Pericardium fibroblast (primary cell): ENCODE results near the gene FCHSD2. TPM values are rescaled to one million over a fixed set of nuclear protein-coding genes. Genes with fewer than 3 reads are reported as not detected.

ENCODE experiments used
- total RNA-seq: library from RNA; depleted of rRNA; stranded (reverse); fragments of >200 nt; gene quantifications from 2 replicates; pipeline ENCODE4 v1.2.3, GENCODE V29; 2015

FCHSD2 gene
- 7.1 and 7.7 TPM in 2 replicates for total RNA-seq

GRCh38 chr11:73142128-73142377 lies at the start of gene FCHSD2:
Gene FCHSD2, minus strand, starts transcription at chr11:73142318. Its CDS starts 441 bp downstream, at chr11:73141877.

GRCh38 chr11:72814286-72815109 lies 327.6 kb downstream of the FCHSD2 start, which contains the start of gene ATG16L2:
Gene ATG16L2, plus strand, starts transcription at chr11:72814411. Its CDS starts 35 bp downstream, at chr11:72814446.

GRCh38 chr11:72793425-72794367 lies 348.4 kb downstream of the FCHSD2 start, which contains the start of gene STARD10:
Gene STARD10, minus strand, starts transcription at chr11:72794047. Its CDS starts 12,866 bp downstream, at chr11:72781181.

Other genes with a start within 250 kb of the FCHSD2 start
- gene P2RY2, start 76.0 kb upstream of the FCHSD2 start, total RNA-seq = not detected in 2 replicates
- not detected in 2 replicates for gene P2RY6, start 130.0 kb upstream of the FCHSD2 start, total RNA-seq
- gene ARHGEF17, start 166.0 kb upstream of the FCHSD2 start, total RNA-seq = 23.9 and 40.4 TPM in 2 replicates
- 1.4 and 3.0 TPM in 2 replicates for gene RELT, start 234.1 kb upstream of the FCHSD2 start, total RNA-seq